Measurements from ENCODE around the gene ARFRP1.
A peak's percentile ranks its signal among the peaks of the same experiment; 100 is the strongest.

Gene ARFRP1

GRCh38 chr20:63701329-63702035, 6.3 kb downstream of the ARFRP1 start:
- DNase-seq, result no peak

GRCh38 chr20:63701051-63701328, 6.8 kb downstream of the ARFRP1 start:
- no peak for DNase-seq

DNA sequence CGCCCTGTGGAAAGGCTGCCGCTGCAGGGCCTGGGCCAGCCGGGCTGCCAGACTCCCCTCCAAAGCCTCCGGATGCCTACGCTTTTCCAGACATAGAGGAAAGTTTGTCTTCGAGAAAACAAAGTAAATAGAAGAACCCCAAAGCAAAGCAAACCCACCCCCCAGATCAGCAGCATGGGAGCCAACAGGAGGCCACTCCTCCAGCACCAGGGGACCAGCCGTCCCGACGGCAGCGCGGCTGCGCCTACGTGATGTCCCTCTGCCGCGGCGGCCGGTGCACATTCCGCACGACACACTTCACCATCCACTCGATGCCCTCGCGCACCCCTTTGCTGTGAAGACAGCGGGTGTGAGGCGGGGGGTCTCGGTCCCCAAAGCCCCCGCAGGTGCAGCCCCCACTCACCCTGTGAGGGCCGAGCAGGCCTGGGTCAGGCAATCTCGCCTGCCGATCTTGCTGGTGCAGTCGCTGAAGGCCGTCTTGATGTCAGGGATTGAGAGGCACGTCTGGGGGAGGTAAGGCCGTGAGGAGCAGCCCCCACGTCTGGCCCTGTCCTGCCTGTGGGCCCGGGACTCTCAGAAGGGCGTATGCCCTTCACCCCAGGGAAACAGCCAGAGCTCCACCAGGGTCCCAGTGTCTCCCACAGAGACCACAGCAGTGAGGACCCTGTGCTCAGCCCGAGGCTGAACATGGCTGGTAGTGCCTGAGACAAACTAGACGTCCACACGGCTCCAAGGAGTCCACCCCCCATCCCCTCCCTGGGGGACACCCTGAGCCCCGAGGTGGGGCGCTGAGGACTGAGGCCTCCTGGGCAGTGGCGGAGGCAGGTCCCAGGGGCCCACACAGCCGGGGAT, 7.4 kb downstream of the ARFRP1 start:
- DNase-seq, result no peak

DNA sequence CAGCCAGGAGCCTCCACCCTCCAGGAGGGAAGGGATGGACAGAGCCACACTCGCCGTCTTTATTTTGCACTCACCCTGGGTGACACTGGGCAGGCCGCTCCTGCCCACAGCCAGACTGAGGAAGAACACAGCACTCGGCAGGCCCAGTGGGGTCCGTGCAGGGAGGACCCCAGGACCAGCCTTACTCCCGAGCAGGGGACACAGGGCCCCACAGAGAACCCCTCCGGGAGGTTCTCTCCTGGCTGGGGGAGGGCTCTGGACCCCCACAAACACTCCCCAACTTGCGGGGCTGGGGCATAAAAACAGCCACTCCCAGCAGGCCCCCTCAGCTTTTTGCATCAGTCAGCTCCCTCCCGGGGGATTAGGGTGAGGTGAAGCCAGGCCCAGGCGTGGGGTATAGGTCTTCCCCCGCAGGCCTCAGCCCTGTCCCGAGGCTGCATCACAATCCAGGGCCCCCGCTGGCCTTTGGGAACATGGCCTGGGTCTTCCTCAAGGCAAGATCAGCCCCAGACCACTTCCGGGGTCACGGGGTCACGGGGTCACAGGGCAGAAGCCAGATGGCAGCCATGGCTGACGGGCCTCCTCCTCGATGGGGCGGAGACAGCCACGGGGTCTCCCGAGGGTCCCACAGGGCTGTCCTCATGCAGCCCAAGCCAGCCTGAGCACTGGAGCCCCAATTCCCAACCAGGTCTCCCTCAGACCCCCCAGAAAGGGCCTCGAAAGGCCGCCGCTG, 8.1 kb downstream of the ARFRP1 start:
- no peak for DNase-seq

GRCh38 chr20:63698739-63699465, 8.9 kb downstream of the ARFRP1 start:
- no peak for DNase-seq

- no peak for DNase-seq
Observed at GRCh38 chr20:63697868-63698545, 9.8 kb downstream of the ARFRP1 start.

DNA sequence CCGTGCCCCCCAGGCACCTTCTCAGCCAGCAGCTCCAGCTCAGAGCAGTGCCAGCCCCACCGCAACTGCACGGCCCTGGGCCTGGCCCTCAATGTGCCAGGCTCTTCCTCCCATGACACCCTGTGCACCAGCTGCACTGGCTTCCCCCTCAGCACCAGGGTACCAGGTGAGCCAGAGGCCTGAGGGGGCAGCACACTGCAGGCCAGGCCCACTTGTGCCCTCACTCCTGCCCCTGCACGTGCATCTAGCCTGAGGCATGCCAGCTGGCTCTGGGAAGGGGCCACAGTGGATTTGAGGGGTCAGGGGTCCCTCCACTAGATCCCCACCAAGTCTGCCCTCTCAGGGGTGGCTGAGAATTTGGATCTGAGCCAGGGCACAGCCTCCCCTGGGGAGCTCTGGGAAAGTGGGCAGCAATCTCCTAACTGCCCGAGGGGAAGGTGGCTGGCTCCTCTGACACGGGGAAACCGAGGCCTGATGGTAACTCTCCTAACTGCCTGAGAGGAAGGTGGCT, 10.4 kb downstream of the ARFRP1 start:
- DNase-seq, result no peak

GRCh38 chr20:63696628-63697356, 11.0 kb downstream of the ARFRP1 start, which contains the start of gene TNFRSF6B:
Gene TNFRSF6B, plus strand, starts transcription at chr20:63696652. Its CDS starts 116 bp downstream, at chr20:63696768.
- DNase-seq, result peak in 1 of 2 experiments; percentile 56

- DNase-seq, result no peak
Observed at GRCh38 chr20:63696306-63696627, 11.5 kb downstream of the ARFRP1 start.

DNA sequence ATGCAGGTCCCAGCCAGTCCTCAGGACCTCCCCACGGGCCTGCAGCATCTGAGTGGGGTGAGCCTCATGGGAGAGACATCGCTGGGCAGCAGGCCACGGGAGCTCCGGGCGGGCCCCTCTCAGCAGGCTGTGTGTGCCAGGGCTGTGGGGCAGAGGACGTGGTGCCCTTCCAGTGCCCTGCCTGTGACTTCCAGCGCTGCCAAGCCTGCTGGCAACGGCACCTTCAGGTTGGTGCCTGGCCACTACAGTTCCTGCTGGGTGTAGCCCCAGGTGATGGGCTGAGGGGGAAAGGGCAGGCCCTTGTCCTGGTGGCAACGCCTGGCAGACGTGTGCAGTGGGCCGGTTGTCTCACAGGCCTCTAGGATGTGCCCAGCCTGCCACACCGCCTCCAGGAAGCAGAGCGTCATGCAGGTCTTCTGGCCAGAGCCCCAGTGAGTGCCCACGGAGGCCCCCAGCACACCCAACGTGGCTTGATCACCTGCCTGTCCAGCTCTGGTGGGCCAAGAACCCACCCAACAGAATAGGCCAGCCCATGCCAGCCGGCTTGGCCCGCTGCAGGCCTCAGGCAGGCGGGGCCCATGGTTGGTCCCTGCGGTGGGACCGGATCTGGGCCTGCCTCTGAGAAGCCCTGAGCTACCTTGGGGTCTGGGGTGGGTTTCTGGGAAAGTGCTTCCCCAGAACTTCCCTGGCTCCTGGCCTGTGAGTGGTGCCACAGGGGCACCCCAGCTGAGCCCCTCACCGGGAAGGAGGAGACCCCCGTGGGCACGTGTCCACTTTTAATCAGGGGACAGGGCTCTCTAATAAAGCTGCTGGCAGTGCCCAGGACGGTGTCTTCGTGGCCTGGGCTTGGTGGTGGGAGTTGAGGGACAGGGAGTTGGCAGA, 12.1 kb downstream of the ARFRP1 start:
- no peak for DNase-seq

GRCh38 chr20:63694584-63695423, 13.0 kb downstream of the ARFRP1 start:
- DNase-seq, result no peak

GRCh38 chr20:63693733-63694583, 13.8 kb downstream of the ARFRP1 start:
- no peak for DNase-seq

GRCh38 chr20:63693083-63693732, 14.6 kb downstream of the ARFRP1 start:
- DNase-seq, result no peak

GRCh38 chr20:63692436-63693082, 15.2 kb downstream of the ARFRP1 start:
- peak in 1 of 2 experiments; percentile 62 for DNase-seq

DNA sequence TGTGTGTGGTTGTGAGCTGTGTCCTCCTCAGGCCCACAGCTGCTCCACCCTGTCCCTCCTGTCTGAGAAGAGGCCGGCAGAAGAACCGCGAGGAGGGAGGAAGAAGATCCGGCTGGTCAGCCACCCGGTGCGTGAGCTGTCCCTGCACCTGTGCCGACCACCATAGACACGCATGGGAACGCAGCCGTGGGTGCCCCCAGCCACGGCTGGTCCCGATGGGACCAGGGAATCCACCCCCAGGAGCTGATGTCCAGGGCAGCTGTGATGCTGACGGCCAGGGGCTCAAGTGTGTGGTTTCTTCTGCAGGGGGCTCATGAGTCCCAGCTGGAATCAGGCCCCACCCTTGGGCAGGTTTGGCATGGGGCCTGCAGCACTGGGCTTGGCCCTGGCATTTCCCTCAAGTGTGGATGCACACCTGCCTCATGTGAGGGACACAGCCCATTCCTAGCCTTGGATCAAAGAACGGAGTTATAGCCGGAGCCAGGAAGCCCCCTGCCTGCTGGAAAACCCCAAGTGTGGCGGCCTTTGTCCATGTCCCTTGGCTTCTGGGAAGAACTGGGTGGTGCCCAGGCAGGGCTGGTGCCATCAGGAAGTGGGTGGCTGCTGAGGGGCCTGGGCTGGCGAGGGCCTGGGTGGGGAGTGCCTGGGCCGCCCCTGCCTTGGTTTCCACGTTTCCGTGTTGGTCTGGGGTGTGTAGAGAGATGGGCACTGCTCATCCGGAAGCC, 15.9 kb downstream of the ARFRP1 start:
- no peak for DNase-seq

DNA sequence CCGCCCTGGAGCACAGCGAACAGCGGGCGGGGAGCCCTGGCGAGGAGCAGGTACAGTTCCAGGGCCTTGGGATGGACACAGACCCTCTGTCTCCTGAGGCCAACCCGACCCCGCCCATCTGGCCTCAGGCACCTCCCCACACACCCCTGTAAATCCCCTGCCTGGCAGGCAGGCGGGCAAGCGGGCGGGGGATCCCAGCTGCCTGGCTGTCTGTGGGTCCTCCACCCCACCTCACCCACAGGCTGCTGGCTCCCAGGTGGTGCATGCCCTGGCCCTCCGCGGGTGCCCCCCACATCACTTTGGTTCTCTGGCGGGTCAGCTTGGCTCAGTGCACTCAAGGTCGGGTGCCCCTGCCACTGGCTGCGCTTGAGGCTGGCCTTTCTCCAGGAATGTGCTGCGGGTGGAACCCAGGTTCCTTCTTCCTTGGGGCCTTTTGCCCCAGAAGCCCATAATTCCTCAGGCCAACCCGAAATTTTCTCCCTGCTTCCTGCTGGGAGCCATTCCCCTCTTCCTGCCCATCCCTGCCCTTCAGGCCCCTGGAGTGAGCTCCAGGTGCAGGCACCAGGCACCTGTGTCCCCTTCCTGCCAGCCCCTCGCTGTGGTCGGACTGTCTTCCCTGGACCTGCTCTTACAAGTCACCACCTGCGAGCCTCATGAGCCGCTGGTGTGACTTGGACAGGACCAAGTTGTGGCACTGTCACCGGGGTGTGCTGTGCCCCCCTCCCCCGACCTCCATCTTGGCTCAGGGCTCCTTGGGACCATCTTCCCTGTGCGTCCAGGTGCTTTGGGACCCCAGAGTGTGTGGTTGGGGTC, 16.7 kb downstream of the ARFRP1 start:
- peak in 1 of 2 experiments; percentile 49 for DNase-seq
